Astrocyte (in vitro differentiated cells and primary cell): ENCODE measurements around the gene ZCWPW2.

ENCODE experiments used
- EZH2 ChIP-seq: IDR thresholded peaks from 2 replicates; pipeline ENCODE4 v1.6.1; 2012; ENCODE audit warnings: mild to moderate bottlenecking, low read length, inconsistent platforms; ENCODE audit not compliant: insufficient read depth
- TF ChIP-seq, protein P1 (sequence below): IDR thresholded peaks from 2 replicates; pipeline ENCODE4 v1.5.1; 2011; ENCODE audit warnings: low read depth, mild to moderate bottlenecking, inconsistent platforms, low read length, moderate library complexity; ENCODE audit not compliant: insufficient read depth

DNA sequence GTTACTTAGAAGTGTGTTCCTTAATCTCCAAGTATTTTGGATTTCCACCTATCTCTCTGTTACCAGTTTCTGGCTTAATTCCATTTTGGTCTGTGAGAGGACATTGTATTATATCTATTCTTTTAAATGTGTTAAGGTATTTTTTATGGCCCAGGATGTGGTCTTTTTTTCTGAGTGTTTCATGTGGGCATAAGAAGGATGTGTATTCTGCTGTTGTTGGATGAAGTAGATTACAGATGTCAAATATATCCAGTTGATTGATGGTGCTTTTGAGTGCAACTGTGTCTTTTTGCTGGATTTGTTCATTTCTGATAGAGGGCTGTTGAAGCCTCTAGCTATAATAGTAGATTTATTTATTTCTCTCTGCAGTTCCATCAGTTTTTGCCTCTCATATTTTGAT, 136.6 kb downstream of the ZCWPW2 start:
- TF ChIP-seq EZH2, result no peak
- TF ChIP-seq, protein P1, sequence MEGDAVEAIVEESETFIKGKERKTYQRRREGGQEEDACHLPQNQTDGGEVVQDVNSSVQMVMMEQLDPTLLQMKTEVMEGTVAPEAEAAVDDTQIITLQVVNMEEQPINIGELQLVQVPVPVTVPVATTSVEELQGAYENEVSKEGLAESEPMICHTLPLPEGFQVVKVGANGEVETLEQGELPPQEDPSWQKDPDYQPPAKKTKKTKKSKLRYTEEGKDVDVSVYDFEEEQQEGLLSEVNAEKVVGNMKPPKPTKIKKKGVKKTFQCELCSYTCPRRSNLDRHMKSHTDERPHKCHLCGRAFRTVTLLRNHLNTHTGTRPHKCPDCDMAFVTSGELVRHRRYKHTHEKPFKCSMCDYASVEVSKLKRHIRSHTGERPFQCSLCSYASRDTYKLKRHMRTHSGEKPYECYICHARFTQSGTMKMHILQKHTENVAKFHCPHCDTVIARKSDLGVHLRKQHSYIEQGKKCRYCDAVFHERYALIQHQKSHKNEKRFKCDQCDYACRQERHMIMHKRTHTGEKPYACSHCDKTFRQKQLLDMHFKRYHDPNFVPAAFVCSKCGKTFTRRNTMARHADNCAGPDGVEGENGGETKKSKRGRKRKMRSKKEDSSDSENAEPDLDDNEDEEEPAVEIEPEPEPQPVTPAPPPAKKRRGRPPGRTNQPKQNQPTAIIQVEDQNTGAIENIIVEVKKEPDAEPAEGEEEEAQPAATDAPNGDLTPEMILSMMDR, result no peak
